Uterus (tissue), 2 donors: ENCODE results near the gene RBMX2.

ENCODE experiments used
- CTCF ChIP-seq, 4 experiments: fragments of 200-600 bp in 2 of 4; fragments of 450-650 bp in 2 of 4; sonication (generic) in 2 of 4; IDR thresholded peaks; one replicate each; pipeline ENCODE4 v1.5.1; 2016 to 2019; ENCODE audit warnings: antibody characterized with exemption in 4 of 4, mild to moderate bottlenecking in 2 of 4, moderate library complexity in 1 of 4
- POLR2A ChIP-seq, 2 donors: fragments of 450-650 bp; IDR thresholded peaks; one replicate each; pipeline ENCODE4 v1.6.1; 2016; ENCODE audit warnings: antibody characterized with exemption in 2 of 2, mild to moderate bottlenecking in 1 of 2, moderate library complexity in 1 of 2

DNA sequence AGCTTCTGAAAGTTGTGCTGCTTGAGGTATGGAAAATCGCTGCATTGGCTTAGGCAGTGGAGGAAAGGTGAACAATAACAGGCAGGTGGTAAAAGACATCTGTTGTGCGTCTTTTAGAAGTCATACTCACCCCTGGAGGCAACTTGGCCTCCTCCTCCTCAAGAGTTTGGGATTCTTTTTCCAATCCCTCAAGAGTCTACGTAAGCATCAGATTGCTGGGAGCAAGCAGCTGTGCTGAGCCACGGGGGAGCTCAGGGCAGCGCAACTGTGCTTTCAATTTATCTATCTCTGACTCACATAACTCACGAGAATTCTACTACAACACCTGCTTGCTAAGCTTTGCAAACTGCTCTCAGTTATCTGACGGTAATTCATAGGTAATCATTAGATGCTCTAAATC lies 6.4 kb upstream of the RBMX2 start:
- TF ChIP-seq POLR2A (IDR thresholded peaks at IDR 0.05) (no peak), CTCF (IDR thresholded peaks at IDR 0.05) (no peak)
